GM21717 (cell line): ENCODE data around the gene CFAP221.

Source experiments
- ATAC-seq: cut with Tn5 transposase; IDR thresholded peaks from one replicate; pipeline ENCODE4 v1.9.1; 2021; ENCODE audit warnings: mild to moderate bottlenecking, moderate library complexity; ENCODE audit not compliant: unreplicated experiment

Gene CFAP221

GRCh38 chr2:119544075-119544938 lies at the start of gene CFAP221:
TSS of gene CFAP221 (plus strand) at chr2:119544449. CDS start at chr2:119546132, 1,683 bp downstream.
- peak; percentile 56 for ATAC-seq

- no peak for ATAC-seq
These were observed 48.3 kb upstream of the CFAP221 start for GRCh38 chr2:119495948-119496347.

- ATAC-seq: no peak
These were observed 47.6 kb upstream of the CFAP221 start for GRCh38 chr2:119496682-119497081.

GRCh38 chr2:119508756-119509155 lies 35.5 kb upstream of the CFAP221 start:
- ATAC-seq: no peak

GRCh38 chr2:119511989-119512388 lies 32.3 kb upstream of the CFAP221 start:
- no peak for ATAC-seq

- ATAC-seq: no peak
These were observed 31.3 kb upstream of the CFAP221 start for GRCh38 chr2:119512946-119513345.

- ATAC-seq: no peak
These were observed 30.4 kb upstream of the CFAP221 start for GRCh38 chr2:119513832-119514231.

GRCh38 chr2:119516121-119516520 lies 28.1 kb upstream of the CFAP221 start:
- ATAC-seq: no peak

GRCh38 chr2:119517433-119517832 lies 26.8 kb upstream of the CFAP221 start:
- ATAC-seq: peak; percentile 63

GRCh38 chr2:119518401-119519056 lies 25.7 kb upstream of the CFAP221 start:
- ATAC-seq: no peak

- no peak for ATAC-seq
These were observed 25.2 kb upstream of the CFAP221 start for GRCh38 chr2:119519057-119519408.

GRCh38 chr2:119520696-119521432 lies 23.4 kb upstream of the CFAP221 start:
- no peak for ATAC-seq

GRCh38 chr2:119521433-119522050 lies 22.7 kb upstream of the CFAP221 start:
- no peak for ATAC-seq

GRCh38 chr2:119522671-119523070 lies 21.6 kb upstream of the CFAP221 start:
- no peak for ATAC-seq

- ATAC-seq: no peak
These were observed 20.8 kb upstream of the CFAP221 start for GRCh38 chr2:119523383-119523951.

GRCh38 chr2:119523952-119524694 lies 20.1 kb upstream of the CFAP221 start, which contains the start of gene SCTR:
TSS of gene SCTR (minus strand) at chr2:119524483. CDS start at chr2:119524226, 257 bp downstream.
- no peak for ATAC-seq

- no peak for ATAC-seq
These were observed 18.6 kb upstream of the CFAP221 start for GRCh38 chr2:119525614-119526013.

- no peak for ATAC-seq
These were observed 16.2 kb upstream of the CFAP221 start for GRCh38 chr2:119527999-119528398.

GRCh38 chr2:119531292-119531691 lies 13.0 kb upstream of the CFAP221 start:
- ATAC-seq: no peak

- ATAC-seq: no peak
These were observed 10.7 kb upstream of the CFAP221 start for GRCh38 chr2:119533560-119533959.
